K562 (cell line): ENCODE data around the gene NDOR1. TPM values are rescaled to one million over a fixed set of nuclear protein-coding genes. Genes with fewer than 3 reads are reported as not detected.

ENCODE experiments used
- ATAC-seq: fragments of 200-7000 bp; cut with Tn5 transposase; 3 replicates; pipeline ENCODE4 v1.9.1; 2020; ENCODE audit warnings: moderate library complexity
- BruUV-seq: library from RNA; stranded (reverse); fragments of 400-500 nt; replicated peaks from 2 replicates; lab custom pipeline; 2021; lab: Mats Ljungman, UMichigan
- CTCF ChIA-PET: fragments of 300-600 bp; formaldehyde crosslinking; extraction: SDS; loops from one replicate; lab custom pipeline; 2021; ENCODE audit warnings: low intra/inter-chr PET ratio; lab: Yijun Ruan, JAX
- POLR2A ChIA-PET: fragments of 300-600, 350-650 bp; sonication (Branson Sonifier 250); formaldehyde crosslinking; extraction: SDS; loops from one replicate; lab custom pipeline; 2021; ENCODE audit warnings: antibody characterized with exemption, inconsistent platforms; lab: Yijun Ruan, JAX
- DNase-seq, 4 experiments: peaks; one replicate each; pipeline versions ENCODE4 v3.0.0 to v3.0.0-alpha.2; 2011 to 2018; ENCODE audit warnings: low spot score in 3 of 4, mixed read lengths in 3 of 4; ENCODE audit errors: extremely low read depth in 1 of 4
- FAIRE-seq: peaks from 2 replicates; lab custom pipeline; 2011; peaks lifted over from hg19 to GRCh38; lab: Jason Lieb, UNC
- H2AFZ ChIP-seq: 2 replicates; pipeline ENCODE4 v1.6.0; 2011; ENCODE audit warnings: low read depth, low read length, control low read depth, inconsistent platforms
- H3K27ac ChIP-seq: fragments of 200-600 bp; 3 replicates; pipeline ENCODE4 v1.8.0; 2011; ENCODE audit warnings: low read depth, mild to moderate bottlenecking, control low read depth, inconsistent platforms, low read length, moderate library complexity, mixed read lengths; ENCODE audit errors: extremely low read depth
- H3K27me3 ChIP-seq, 2 experiments: fragments of 300-600 bp in 1 of 2; 2 replicates in 1 of 2; 3 replicates in 1 of 2; pipeline versions ENCODE4 v1.6.0 to v1.8.0; 2011; ENCODE audit warnings: inconsistent platforms in 2 of 2, low read length in 2 of 2, mild to moderate bottlenecking in 1 of 2, mixed read lengths in 1 of 2, moderate library complexity in 1 of 2; ENCODE audit not compliant: control insufficient read depth in 2 of 2, insufficient read depth in 2 of 2
- H3K36me3 ChIP-seq: fragments of 300-600 bp; 3 replicates; pipeline ENCODE4 v1.8.0; 2011; ENCODE audit warnings: mild to moderate bottlenecking, low read length, inconsistent platforms; ENCODE audit not compliant: control insufficient read depth, insufficient read depth
- H3K4me1 ChIP-seq, 2 experiments: fragments of 200-600 bp in 1 of 2; replicated peaks in 1 of 2; 2 replicates in 1 of 2; 3 replicates in 1 of 2; pipeline versions ENCODE4 v1.5.1 to v1.8.0; 2011; ENCODE audit warnings: inconsistent platforms in 2 of 2, low read length in 2 of 2, mild to moderate bottlenecking in 1 of 2, mixed read lengths in 1 of 2, moderate library complexity in 1 of 2; ENCODE audit not compliant: control insufficient read depth in 2 of 2, insufficient read depth in 2 of 2
- H3K4me2 ChIP-seq: 2 replicates; pipeline ENCODE4 v1.6.1; 2011; ENCODE audit warnings: low read length, control low read depth, inconsistent platforms, mixed read lengths; ENCODE audit not compliant: insufficient read depth
- H3K4me3 ChIP-seq: fragments of 200-600 bp; sonication (generic), shearing (Covaris generic); 2 replicates; pipeline ENCODE4 v1.5.1; 2016; ENCODE audit warnings: control low read depth, inconsistent platforms
- H3K79me2 ChIP-seq: fragments of 200-600 bp; 3 replicates; pipeline ENCODE4 v1.8.0; 2011; ENCODE audit warnings: low read length, inconsistent platforms; ENCODE audit not compliant: control insufficient read depth, insufficient read depth
- H3K9ac ChIP-seq, 2 experiments: 2 replicates each; pipeline versions ENCODE4 v1.6.0 to v1.6.1; 2011; ENCODE audit warnings: low read depth in 2 of 2, low read length in 2 of 2, control low read depth in 1 of 2, inconsistent platforms in 1 of 2, mild to moderate bottlenecking in 1 of 2, mixed read lengths in 1 of 2; ENCODE audit not compliant: insufficient read depth in 1 of 2
- H3K9me1 ChIP-seq: one replicate; pipeline ENCODE4 v1.6.0; 2011; ENCODE audit warnings: inconsistent platforms, mild to moderate bottlenecking, low read length, moderate library complexity; ENCODE audit not compliant: control insufficient read depth, insufficient read depth
- H3K9me3 ChIP-seq: replicated peaks from 2 replicates; pipeline ENCODE4 v1.5.1; 2011; ENCODE audit warnings: low read depth, low read length, inconsistent platforms; ENCODE audit not compliant: control insufficient read depth, insufficient read depth
- H4K20me1 ChIP-seq: replicated peaks from 2 replicates; pipeline ENCODE4 v1.6.1; 2011; ENCODE audit warnings: low read length, inconsistent platforms, mixed read lengths; ENCODE audit not compliant: control insufficient read depth, insufficient read depth
- CREB1 ChIP-seq, 2 experiments: sonication (generic) in 1 of 2; formaldehyde crosslinking in 1 of 2; IDR thresholded peaks; 2 replicates each; pipeline versions ENCODE4 v1.6.1 to v1.8.0; 2012 to 2022; ENCODE audit warnings: inconsistent platforms in 1 of 2, mild to moderate bottlenecking in 1 of 2, missing genetic modification reagents in 1 of 2, moderate library complexity in 1 of 2
- ZNF146 ChIP-seq: IDR thresholded peaks from one replicate; pipeline ENCODE4 v1.6.1; 2018; ENCODE audit warnings: missing compliant biosample characterization; ENCODE audit not compliant: unreplicated experiment
- WGBS: fragments of 100-300 bp; shearing (Covaris generic); methylation state at CpG from one replicate; pipeline ENCODE4 v1.1.6; 2016; ENCODE audit warnings: low coverage, mixed read lengths; ENCODE audit not compliant: insufficient coverage; ENCODE audit errors: missing lambda C conversion rate; 5-methylcytosine and 5-hydroxymethylcytosine counted together
- in situ Hi-C: fragments of 300-500 bp; cut with MboI; formaldehyde crosslinking; loops from 4 replicates; pipeline ENCODE4 v1.15.0; 2018; ENCODE audit warnings: inconsistent platforms, mixed read lengths
- intact Hi-C: fragments of 100-400 bp; cut with micrococcal nuclease; formaldehyde crosslinking; loops from 2 replicates; pipeline ENCODE4 v1.14.2; 2022
- polyA plus RNA-seq, 8 experiments: library from polyadenylated mRNA; depleted of rRNA in 4 of 8; stranded (reverse) in 5 of 8; unstranded in 3 of 8; fragments of >200 nt; fragmentation: Nextera tagmentation in 2 of 8; fragmentation: Illumina TruSeq in 1 of 8; extraction: Ambion mirVana in 2 of 8; extraction: Trizol in 1 of 8; gene quantifications; 2 replicates each; pipeline versions ENCODE4 v1.2.1 to v1.2.3, GENCODE V29; 2011 to 2014; ENCODE audit warnings: inconsistent platforms in 1 of 8, missing spikeins in 1 of 8
- total RNA-seq, 7 experiments: library from RNA; depleted of rRNA in 6 of 7; stranded (reverse); fragments of >200 nt in 6 of 7; fragmentation: Illumina TruSeq in 2 of 7; extraction: Trizol in 2 of 7; gene quantifications; 2 replicates each; pipeline versions ENCODE4 v1.2.1 to v1.2.3, GENCODE V29; 2011 to 2021; ENCODE audit warnings: low replicate concordance in 1 of 7
- TF ChIP-seq, protein P1 (sequence below): sonication (generic); formaldehyde crosslinking; IDR thresholded peaks from 2 replicates; pipeline ENCODE4 v1.8.0; 2022; ENCODE audit warnings: missing genetic modification reagents, mild to moderate bottlenecking, moderate library complexity, borderline replicate concordance

NDOR1 gene
- total and polyA plus RNA-seq, 9 of the 15 experiments (the other 6 are each of a cell fraction or from before 2014, with no cell fraction given) = 0.06 to 36.9 (median 6.9) TPM

GRCh38 chr9:137224830-137225694 is 19.6 kb downstream of the NDOR1 start, which contains the start of gene CYSRT1:
TSS of gene CYSRT1 (plus strand) at chr9:137225174. CDS start at chr9:137225622, 448 bp downstream.
- ChIA-PET CTCF (interaction anchor here (0.6 to 1.0 kb wide), 2 partner anchors 47 to 438 kb away, joined by 3 to 4 read pairs; no protein-coding TSS in a partner anchor), POLR2A (interaction anchor here (0.5 to 2.1 kb wide), 5 partner anchors 15 to 691 kb away, joined by 3 to 12 read pairs (median 4); partner anchors contain the start of gene TUBB4B)
- in situ Hi-C loops (loop anchor here (5.0 to 25.0 kb wide), 3 partner anchors 38 to 438 kb away; partner anchors contain the start of genes ANAPC2, CCDC183, SSNA1 and TMEM141), intact Hi-C loops (no loop called here)
- no peaks in the 10 kb centered on the region for H3K79me2 ChIP-seq
- DNase-seq (peak in 2 of 4 experiments; percentile 27 to 34), FAIRE-seq (no peak), ATAC-seq (no peak)
- H3K9ac ChIP-seq = peak within 1 kb of the TSS; percentile 85 to 97
- H4K20me1 ChIP-seq = no peaks in the 10 kb centered on the region
- peak within 1 kb of the TSS; percentile 83 for H3K27ac ChIP-seq
- H3K4me3 ChIP-seq = peak within 1 kb of the TSS; percentile 85
- peak within 1 kb of the TSS; percentile 92 for H3K4me2 ChIP-seq
- H3K36me3 ChIP-seq = no peaks in the 10 kb centered on the region; the same call in 2 of the 3 replicates
- H2AFZ ChIP-seq = peak within 1 kb of the TSS; percentile 89
- 46% methylated on average over 19 of the region's 23 CpGs for WGBS
- no peaks in the 10 kb centered on the region for H3K9me3 ChIP-seq
- no peaks in the 10 kb centered on the region for H3K27me3 ChIP-seq
- BruUV-seq = no TSS peak
- TF ChIP-seq ZNF146 (CRISPR knock-in tag) = no peak
- TF ChIP-seq, protein P1, sequence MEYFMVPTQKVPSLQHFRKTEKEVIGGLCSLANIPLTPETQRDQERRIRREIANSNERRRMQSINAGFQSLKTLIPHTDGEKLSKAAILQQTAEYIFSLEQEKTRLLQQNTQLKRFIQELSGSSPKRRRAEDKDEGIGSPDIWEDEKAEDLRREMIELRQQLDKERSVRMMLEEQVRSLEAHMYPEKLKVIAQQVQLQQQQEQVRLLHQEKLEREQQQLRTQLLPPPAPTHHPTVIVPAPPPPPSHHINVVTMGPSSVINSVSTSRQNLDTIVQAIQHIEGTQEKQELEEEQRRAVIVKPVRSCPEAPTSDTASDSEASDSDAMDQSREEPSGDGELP (CRISPR knock-in tag) = peak; percentile 13; the same call in 1 of the 2 replicates
- no peak for TF ChIP-seq CREB1 (IDR thresholded peaks at IDR 0.05)
- TF ChIP-seq CREB1 (CRISPR knock-in tag; IDR thresholded peaks at IDR 0.05) = 0 out of 2 replicates have a peak, but pooled peaks have one; percentile 16
- H3K4me1 ChIP-seq = peaks cover 21 to 95% of the 10 kb centered on the region in 2 experiments
- no peaks in the 10 kb centered on the region for H3K9me1 ChIP-seq
